ENCODE data around the gene SLC29A1. TPM values are rescaled to one million over a fixed set of nuclear protein-coding genes. Genes with fewer than 3 reads are reported as not detected.
A peak's percentile ranks its signal among the peaks of the same experiment; 100 is the strongest.
"Not testable (repeated sequence)": the region's sequence is repeated elsewhere in the genome, so short reads cannot be mapped to it uniquely, and the experiment has no call there.

SLC29A1 gene
- total RNA-seq, 4 donors from 2014 or later: 39.7 to 83.3 (median 55.8) TPM

DNA sequence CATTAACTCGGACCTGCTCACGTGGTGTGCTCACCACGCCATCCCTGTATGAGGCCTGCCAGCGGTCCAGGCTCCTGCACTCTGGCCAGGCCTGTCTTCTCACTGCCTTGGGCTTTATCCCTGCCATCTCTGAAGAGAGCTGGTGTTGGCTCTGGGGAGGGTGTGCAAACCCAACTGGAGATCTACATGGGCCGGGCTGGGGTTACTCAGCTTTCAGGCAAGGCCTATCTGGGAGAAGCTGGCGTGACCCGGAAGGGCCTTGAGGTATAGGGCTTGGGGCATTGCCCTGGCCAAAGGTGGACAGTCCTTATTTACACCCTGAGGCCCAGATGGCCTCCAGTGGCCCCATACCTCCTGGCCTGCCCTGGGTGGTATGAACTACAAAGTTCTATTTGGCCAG, 5.0 kb downstream of the SLC29A1 start:
- Histone ChIP-seq H3K4me3 (replicated peaks in 1 of 3) (no peak overlapping the region), H3K27ac (no peak overlapping the region), H3K27me3 (no peaks in the 10 kb centered on the region), H3K4me1 (peaks cover 21 to 54% of the 10 kb centered on the region in 2 donors), H3K9me3 (no peaks in the 10 kb centered on the region), H3K36me3 (peaks cover 14 to 30% of the 10 kb centered on the region in 2 donors)
- 90 to 96% methylated on average over 4 to 7 of the region's 7 CpGs for WGBS, 2 donors
- TF ChIP-seq CTCF (IDR thresholded peaks at IDR 0.05) (no peak), POLR2A (IDR thresholded peaks at IDR 0.05) (no peak)
- DNase-seq: no peak
- intact Hi-C loops (cut with DNase I): no loop called here

DNA sequence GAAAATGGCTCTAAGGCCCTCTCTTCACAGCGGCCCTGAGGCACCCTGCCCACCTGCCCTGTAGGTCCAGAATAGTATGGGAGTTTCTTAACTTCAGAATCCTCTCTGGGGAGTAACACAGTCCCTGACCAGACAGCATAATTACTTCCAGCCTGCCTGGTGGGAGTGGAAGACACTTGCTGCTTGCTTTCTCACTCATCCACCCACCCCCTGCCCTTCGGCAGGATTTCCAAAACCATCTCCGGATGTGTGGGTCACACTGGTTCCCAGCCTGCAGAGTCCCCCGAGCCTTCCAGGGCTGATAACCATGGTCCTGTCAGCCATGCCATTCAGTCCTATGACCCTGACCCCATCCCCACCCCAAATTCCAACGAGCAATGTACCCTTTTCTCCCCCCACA, 5.4 kb downstream of the SLC29A1 start:
- intact Hi-C loops (cut with DNase I): no loop called here
- H3K36me3 ChIP-seq: peaks cover 14 to 30% of the 10 kb centered on the region in 2 donors
- no peak overlapping the region for H3K27ac ChIP-seq

GRCh38 chr6:44229376-44230033, 6.1 kb downstream of the SLC29A1 start:
- TF ChIP-seq POLR2A (IDR thresholded peaks at IDR 0.05) (no peak), CTCF (IDR thresholded peaks at IDR 0.05) (no peak)
- Histone ChIP-seq H3K4me3 (replicated peaks in 1 of 3) (no peak overlapping the region), H3K36me3 (peaks cover 14 to 30% of the 10 kb centered on the region in 2 donors), H3K4me1 (peaks cover 23 to 55% of the 10 kb centered on the region in 2 donors), H3K27ac (no peak overlapping the region), H3K27me3 (no peaks in the 10 kb centered on the region), H3K9me3 (no peaks in the 10 kb centered on the region)
- 90 to 91% methylated on average over 10 to 11 of the region's 11 CpGs for WGBS, 2 donors
- intact Hi-C loops (cut with DNase I): loop anchor here (10.0 kb wide), 1 partner anchor 135 kb away; no protein-coding TSS in a partner anchor
- DNase-seq: no peak

More for the DNA sequence above, 5.4 kb downstream of the SLC29A1 start:
- Histone ChIP-seq H3K27me3 (no peaks in the 10 kb centered on the region), H3K4me1 (peaks cover 23 to 55% of the 10 kb centered on the region in 2 donors), H3K4me3 (replicated peaks in 1 of 3) (no peak overlapping the region), H3K9me3 (no peaks in the 10 kb centered on the region)
- DNase-seq: no peak
- WGBS, 2 donors: 80 to 88% methylated on average over 5 of the region's 5 CpGs
- TF ChIP-seq POLR2A (IDR thresholded peaks at IDR 0.05) (no peak), CTCF (IDR thresholded peaks at IDR 0.05) (no peak)

GRCh38 chr6:44230034-44230675, 6.8 kb downstream of the SLC29A1 start:
- DNase-seq: no peak
- Histone ChIP-seq H3K4me1 (peaks cover 28 to 55% of the 10 kb centered on the region in 2 donors), H3K27me3 (no peaks in the 10 kb centered on the region), H3K36me3 (peaks cover 14 to 30% of the 10 kb centered on the region in 2 donors), H3K27ac (no peak overlapping the region), H3K9me3 (no peaks in the 10 kb centered on the region), H3K4me3 (replicated peaks in 1 of 3) (no peak overlapping the region)
- no peak for TF ChIP-seq CTCF (IDR thresholded peaks at IDR 0.05)
- no peak for TF ChIP-seq POLR2A (IDR thresholded peaks at IDR 0.05)
- 93 to 97% methylated on average over 7 to 10 of the region's 10 CpGs for WGBS, 2 donors
- intact Hi-C loops (cut with DNase I): loop anchor here (10.0 kb wide), 1 partner anchor 135 kb away; no protein-coding TSS in a partner anchor

DNA sequence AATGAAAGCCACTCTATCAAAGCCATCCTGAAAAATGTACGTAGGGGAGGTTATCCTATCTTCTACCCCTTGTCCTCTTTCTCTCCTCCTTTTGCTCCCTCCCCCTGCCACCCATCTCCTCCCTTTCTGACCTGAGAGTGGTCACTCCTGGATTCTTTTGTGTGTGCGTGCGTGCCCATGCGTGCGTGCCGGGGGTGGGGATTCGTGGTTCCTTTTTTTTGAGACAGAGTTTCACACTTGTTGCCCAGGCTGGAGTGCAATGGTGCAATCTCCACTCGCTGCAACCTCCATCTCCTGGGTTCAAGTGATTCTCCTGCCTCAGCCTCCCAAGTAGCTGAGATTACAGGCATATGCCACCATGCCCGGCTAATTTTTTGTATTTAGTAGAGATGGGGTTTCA, 8.0 kb downstream of the SLC29A1 start:
- peaks cover 26 to 47% of the 10 kb centered on the region in 2 donors for H3K4me1 ChIP-seq
- peaks cover 14 to 30% of the 10 kb centered on the region in 2 donors for H3K36me3 ChIP-seq
- 95% methylated on average over 9 of the region's 9 CpGs for WGBS, 2 donors
- not testable (repeated sequence) for H3K9me3 ChIP-seq; H3K27me3 ChIP-seq; H3K4me3 ChIP-seq (replicated peaks in 1 of 3); DNase-seq
- H3K27ac ChIP-seq: peak overlapping the region in 1 of 3 donors; percentile 53
- intact Hi-C loops (cut with DNase I): loop anchor here (10.0 kb wide), 1 partner anchor 137 kb away; no protein-coding TSS in a partner anchor
